Fibroblast of lung (primary cell): ENCODE data around the gene UHRF1. TPM values are rescaled to one million over a fixed set of nuclear protein-coding genes. Genes with fewer than 3 reads are reported as not detected.

Experiments
- DNase-seq, 2 donors: peaks; one replicate each; pipeline versions ENCODE4 v3.0.0 to v3.0.0-alpha.2; 2010; ENCODE audit warnings: low read depth in 2 of 2
- H2AFZ ChIP-seq: 2 replicates; pipeline ENCODE4 v1.5.1; 2012; ENCODE audit warnings: low read length, control low read depth, inconsistent platforms
- H3K27ac ChIP-seq: 2 replicates; pipeline ENCODE4 v1.5.1; 2011; ENCODE audit warnings: low read length, control low read depth; ENCODE audit not compliant: insufficient read depth
- H3K27me3 ChIP-seq: 2 replicates; pipeline ENCODE4 v1.5.1; 2011; ENCODE audit warnings: mild to moderate bottlenecking, low read length; ENCODE audit not compliant: control insufficient read depth, insufficient read depth
- H3K36me3 ChIP-seq: 2 replicates; pipeline ENCODE4 v1.5.1; 2011; ENCODE audit warnings: low read length; ENCODE audit not compliant: control insufficient read depth, insufficient read depth
- H3K4me1 ChIP-seq: 2 replicates; pipeline ENCODE4 v1.5.1; 2011; ENCODE audit warnings: low read length; ENCODE audit not compliant: control insufficient read depth, insufficient read depth; ENCODE audit errors: extremely low read depth
- H3K4me2 ChIP-seq: 2 replicates; pipeline ENCODE4 v1.5.1; 2011; ENCODE audit warnings: low read length, control low read depth; ENCODE audit not compliant: insufficient read depth; ENCODE audit errors: extremely low read depth
- H3K4me3 ChIP-seq, 4 experiments: fragments of 200-600 bp in 1 of 4; sonication (generic) in 1 of 4; replicated peaks in 1 of 4; 2 replicates each; pipeline ENCODE4 v1.5.1; 2011 to 2016; ENCODE audit warnings: low read length in 4 of 4, low read depth in 3 of 4, mild to moderate bottlenecking in 3 of 4, control low read depth in 2 of 4, inconsistent platforms in 1 of 4, mixed read lengths in 1 of 4; ENCODE audit not compliant: insufficient read depth in 1 of 4; ENCODE audit errors: control extremely low read depth in 1 of 4
- H3K79me2 ChIP-seq: 2 replicates; pipeline ENCODE4 v1.5.1; 2012; ENCODE audit warnings: mild to moderate bottlenecking, low read length, inconsistent platforms; ENCODE audit not compliant: control insufficient read depth, insufficient read depth
- H3K9ac ChIP-seq: 2 replicates; pipeline ENCODE4 v1.5.1; 2011; ENCODE audit warnings: mild to moderate bottlenecking, low read length, control low read depth; ENCODE audit not compliant: insufficient read depth
- H3K9me3 ChIP-seq: 2 replicates; pipeline ENCODE4 v1.5.1; 2012; ENCODE audit warnings: low read depth, low read length; ENCODE audit not compliant: control insufficient read depth, insufficient read depth
- H4K20me1 ChIP-seq: 2 replicates; pipeline ENCODE4 v1.5.1; 2011; ENCODE audit warnings: low read length; ENCODE audit not compliant: control insufficient read depth, insufficient read depth; ENCODE audit errors: extremely low read depth
- CTCF ChIP-seq, 2 donors: IDR thresholded peaks in 1 of 2; conservative IDR thresholded peaks in 1 of 2; 1 replicate in 1 of 2; 2 replicates in 1 of 2; pipeline ENCODE4 v1.5.1; 2011 to 2012; ENCODE audit warnings: low read length in 2 of 2, control low read depth in 1 of 2, inconsistent platforms in 1 of 2, low read depth in 1 of 2, mild to moderate bottlenecking in 1 of 2
- EZH2 ChIP-seq: IDR thresholded peaks from 2 replicates; pipeline ENCODE4 v1.5.1; 2012; ENCODE audit warnings: low read length, control low read depth, mild to moderate bottlenecking; ENCODE audit errors: missing control alignments
- polyA plus RNA-seq, 2 donors: library from polyadenylated mRNA; depleted of rRNA in 1 of 2; stranded (reverse) in 1 of 2; unstranded in 1 of 2; fragments of >200 nt; gene quantifications; 2 replicates each; pipeline ENCODE4 v1.2.1, GENCODE V29; 2011 to 2012; ENCODE audit warnings: missing spikeins in 1 of 2
- total RNA-seq: library from RNA; depleted of rRNA; stranded (reverse); fragments of >200 nt; gene quantifications from 2 replicates; pipeline ENCODE4 v1.2.1, GENCODE V29; 2014

Gene UHRF1
- total and polyA plus RNA-seq, 2 donors (not counting 1 experiment from before 2014, with no cell fraction given), result 11.6 to 15.0 TPM

GRCh38 chr19:4991996-4992698, 82.8 kb downstream of the UHRF1 start:
- Histone ChIP-seq H3K27me3 (no peaks in the 10 kb centered on the region), H3K4me3 (no peak overlapping the region), H3K9me3 (no peaks in the 10 kb centered on the region), H3K27ac (no peak overlapping the region), H3K79me2 (peaks cover 34% of the 10 kb centered on the region), H3K4me1 (peaks cover 16% of the 10 kb centered on the region), H3K36me3 (no peaks in the 10 kb centered on the region), H2AFZ (no peak overlapping the region), H4K20me1 (no peaks in the 10 kb centered on the region), H3K4me2 (no peak overlapping the region), H3K9ac (no peak overlapping the region)
- DNase-seq, result no peak
- TF ChIP-seq CTCF (conservative IDR thresholded peaks at IDR 0.05 in 1 of 2, IDR thresholded peaks at IDR 0.05 in 1 of 2; ENCODE audit: low read depth in 1 of 2, low read length in 2 of 2) (no peak), EZH2 (no peak)

GRCh38 chr19:4993683-4994082, 84.4 kb downstream of the UHRF1 start:
- H4K20me1 ChIP-seq, result no peaks in the 10 kb centered on the region
- H3K4me3 ChIP-seq, result no peak overlapping the region
- H3K36me3 ChIP-seq, result no peaks in the 10 kb centered on the region
- H2AFZ ChIP-seq, result no peak overlapping the region
- peaks cover 4% of the 10 kb centered on the region for H3K4me1 ChIP-seq
- H3K9ac ChIP-seq, result no peak overlapping the region
- H3K79me2 ChIP-seq, result peaks cover 26% of the 10 kb centered on the region
- no peak overlapping the region for H3K4me2 ChIP-seq
- no peaks in the 10 kb centered on the region for H3K9me3 ChIP-seq
- no peak for DNase-seq
- H3K27me3 ChIP-seq, result no peaks in the 10 kb centered on the region
- no peak overlapping the region for H3K27ac ChIP-seq
- TF ChIP-seq CTCF (conservative IDR thresholded peaks at IDR 0.05 in 1 of 2, IDR thresholded peaks at IDR 0.05 in 1 of 2; ENCODE audit: low read depth in 1 of 2, low read length in 2 of 2), result no peak
- TF ChIP-seq EZH2, result no peak

- Histone ChIP-seq H2AFZ (no peak overlapping the region), H3K27me3 (no peaks in the 10 kb centered on the region), H3K27ac (no peak overlapping the region), H3K4me2 (no peak overlapping the region), H3K79me2 (peaks cover 12% of the 10 kb centered on the region), H3K9ac (no peak overlapping the region), H4K20me1 (no peaks in the 10 kb centered on the region), H3K4me3 (no peak overlapping the region), H3K9me3 (no peaks in the 10 kb centered on the region), H3K4me1 (no peaks in the 10 kb centered on the region), H3K36me3 (no peaks in the 10 kb centered on the region)
- no peak for TF ChIP-seq CTCF (conservative IDR thresholded peaks at IDR 0.05 in 1 of 2, IDR thresholded peaks at IDR 0.05 in 1 of 2; ENCODE audit: low read depth in 1 of 2, low read length in 2 of 2)
- TF ChIP-seq EZH2, result no peak
- no peak for DNase-seq
Observed at GRCh38 chr19:4996701-4997100, 87.4 kb downstream of the UHRF1 start.
